ENCODE data around the gene MIEF1. TPM values are rescaled to one million over a fixed set of nuclear protein-coding genes. Genes with fewer than 3 reads are reported as not detected.

MIEF1 gene
- total RNA-seq, 2 donors from 2014 or later, result 33.1 to 36.3 TPM

DNA sequence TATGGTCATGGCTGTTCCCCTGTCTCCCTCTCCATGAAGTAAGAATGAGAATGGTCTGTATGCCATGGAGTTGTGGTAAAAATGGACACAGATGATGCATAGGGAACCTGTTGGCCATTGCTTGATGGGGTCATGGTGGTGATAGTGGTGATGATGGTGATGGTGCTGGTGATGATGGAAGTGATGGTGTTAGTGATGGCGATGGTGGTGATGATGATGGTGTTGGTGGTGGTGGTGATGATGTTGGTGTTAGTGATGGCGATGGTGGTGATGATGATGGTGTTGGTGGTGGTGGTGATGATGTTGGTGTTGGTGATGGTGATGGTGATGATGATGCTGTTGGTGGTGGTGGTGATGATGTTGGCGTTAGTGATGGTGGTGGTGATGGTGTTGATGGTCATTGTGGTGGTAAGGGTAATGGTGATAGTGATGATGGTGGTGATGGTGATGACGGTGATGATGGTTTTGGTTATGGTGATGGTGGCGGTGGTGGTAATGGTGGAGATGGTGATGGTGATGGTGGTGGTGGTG lies 63.4 kb downstream of the MIEF1 start:
- intact Hi-C loops (cut with DNase I, micrococcal nuclease), result no loop called here
- ATAC-seq, result no peak
- no peak for DNase-seq

DNA sequence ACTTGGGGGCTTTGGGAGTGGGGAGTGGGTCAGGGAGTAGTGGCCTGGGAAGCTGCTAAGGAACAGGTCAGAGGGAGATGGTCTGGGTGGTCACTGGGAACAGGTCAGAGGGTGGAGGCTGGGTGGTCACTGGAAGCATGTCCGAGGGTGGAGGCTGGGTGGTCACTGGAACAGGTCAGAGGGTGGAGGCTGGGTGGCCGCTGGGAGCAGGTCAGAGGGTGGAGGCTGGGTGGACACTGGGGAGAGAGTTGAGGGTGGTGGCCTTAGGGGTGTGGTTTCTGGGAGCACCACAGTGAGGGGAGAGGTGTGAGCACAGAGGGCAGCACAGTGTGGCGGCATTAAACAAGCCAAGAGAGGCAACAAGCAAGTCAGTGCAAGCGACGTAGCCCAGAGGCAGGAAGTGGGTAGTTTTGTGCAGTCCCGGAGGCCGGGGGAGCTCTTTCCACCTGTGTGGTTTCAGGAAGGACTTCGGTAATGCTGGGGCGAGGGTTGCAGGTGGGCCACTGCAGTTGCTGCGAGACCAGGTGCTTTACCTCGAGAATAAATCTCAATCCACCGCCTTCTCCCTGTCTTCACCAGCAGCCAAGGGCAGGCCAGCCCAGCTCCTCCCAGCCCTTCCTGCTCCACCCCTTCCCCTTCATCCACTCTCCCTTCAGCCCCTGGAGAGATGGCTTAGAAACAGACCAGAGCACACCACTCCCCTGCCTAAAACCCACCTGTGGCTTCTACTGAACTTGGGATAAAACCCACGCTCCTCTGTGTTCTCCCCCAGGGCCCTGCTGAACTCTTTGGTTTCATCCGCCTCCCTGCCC lies 65.3 kb downstream of the MIEF1 start:
- intact Hi-C loops (cut with DNase I, micrococcal nuclease), result no loop called here
- no peak for ATAC-seq
- peak in 1 of 2 donors; percentile 14 for DNase-seq

Other genes with a start within 250 kb of the MIEF1 start
- 1,000 to 10,000 TPM; 1,637 to 1,665 TPM for gene RPL3, start 182.7 kb upstream of the MIEF1 start, total RNA-seq
- gene SYNGR1, start 152.3 kb upstream of the MIEF1 start, total RNA-seq, result 1 to 10 TPM; 1.3 to 4.4 TPM
- gene TAB1, start 102.5 kb upstream of the MIEF1 start, total RNA-seq, result 10 to 100 TPM; 19.4 to 20.3 TPM
- 10 to 100 TPM in 1 of 2 donors, 1 to 10 TPM in 1; 5.6 to 10.7 TPM for gene MGAT3, start 45.3 kb upstream of the MIEF1 start, total RNA-seq
- 100 to 1,000 TPM; 256 to 277 TPM for gene ATF4, start 18.3 kb downstream of the MIEF1 start, total RNA-seq
- 10 to 100 TPM; 57.6 to 60.7 TPM for gene RPS19BP1, start 30.5 kb downstream of the MIEF1 start, total RNA-seq
- gene CACNA1I, start 68.5 kb downstream of the MIEF1 start, total RNA-seq, result under 1 TPM; 0.18 to 0.31 TPM